Osteocyte (in vitro differentiated cells): ENCODE measurements around the gene SMIM43. TPM values are rescaled to one million over a fixed set of nuclear protein-coding genes. Genes with fewer than 3 reads are reported as not detected.

Source experiments
- DNase-seq: peaks from one replicate; pipeline ENCODE4 v3.0.0; 2021; ENCODE audit warnings: mixed read lengths; ENCODE audit not compliant: unreplicated experiment; ENCODE audit errors: extremely low spot score
- H3K27ac Mint-ChIP-seq: one replicate; pipeline ENCODE4 v1.8.0; 2021; ENCODE audit warnings: mild to moderate bottlenecking, mixed read lengths; ENCODE audit not compliant: unreplicated experiment
- H3K27me3 Mint-ChIP-seq: one replicate; pipeline ENCODE4 v1.8.0; 2021; ENCODE audit warnings: mixed read lengths; ENCODE audit not compliant: unreplicated experiment
- H3K36me3 Mint-ChIP-seq: one replicate; pipeline ENCODE4 v1.8.0; 2021; ENCODE audit warnings: mixed read lengths; ENCODE audit not compliant: unreplicated experiment
- H3K4me1 Mint-ChIP-seq: one replicate; pipeline ENCODE4 v1.8.0; 2021; ENCODE audit warnings: mixed read lengths; ENCODE audit not compliant: unreplicated experiment
- H3K4me3 Mint-ChIP-seq: one replicate; pipeline ENCODE4 v1.8.0; 2021; ENCODE audit warnings: mild to moderate bottlenecking, moderate library complexity, mixed read lengths; ENCODE audit not compliant: unreplicated experiment
- H3K9me3 Mint-ChIP-seq: one replicate; pipeline ENCODE4 v1.8.0; 2021; ENCODE audit warnings: mixed read lengths; ENCODE audit not compliant: unreplicated experiment
- total RNA-seq: library from RNA; stranded (reverse); gene quantifications from 2 replicates; pipeline ENCODE4 v1.2.1, GENCODE V29; 2021
- TF ChIP-seq, protein P1 (sequence below): fragments of 200-600 bp; sonication (generic); IDR thresholded peaks from 2 replicates; pipeline ENCODE4 v1.5.0; 2021; ENCODE audit warnings: antibody characterized with exemption, mild to moderate bottlenecking, moderate library complexity

Gene SMIM43
- total RNA-seq, 1 donor from 2014 or later = not detected

DNA sequence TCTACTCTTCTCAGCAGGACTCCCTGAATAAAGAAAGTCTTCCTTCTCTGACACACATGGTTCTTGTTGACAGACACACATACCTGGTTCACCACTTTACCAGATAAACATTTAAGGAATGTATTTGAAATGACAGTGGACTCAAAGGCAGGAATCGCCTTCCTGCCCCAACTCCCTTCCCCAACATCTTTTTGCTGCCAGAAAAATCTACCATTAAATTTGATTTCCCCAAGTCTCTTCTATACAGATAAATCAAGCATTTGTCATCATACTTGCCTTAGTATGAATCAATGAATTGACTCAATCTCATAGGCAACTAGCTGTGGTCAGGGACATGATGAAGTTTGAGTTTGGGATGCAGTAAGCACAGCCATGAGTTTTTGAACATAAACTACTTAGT is 44.9 kb downstream of the SMIM43 start:
- DNase-seq = no peak
- H3K36me3 Mint-ChIP-seq = no peaks in the 10 kb centered on the region

DNA sequence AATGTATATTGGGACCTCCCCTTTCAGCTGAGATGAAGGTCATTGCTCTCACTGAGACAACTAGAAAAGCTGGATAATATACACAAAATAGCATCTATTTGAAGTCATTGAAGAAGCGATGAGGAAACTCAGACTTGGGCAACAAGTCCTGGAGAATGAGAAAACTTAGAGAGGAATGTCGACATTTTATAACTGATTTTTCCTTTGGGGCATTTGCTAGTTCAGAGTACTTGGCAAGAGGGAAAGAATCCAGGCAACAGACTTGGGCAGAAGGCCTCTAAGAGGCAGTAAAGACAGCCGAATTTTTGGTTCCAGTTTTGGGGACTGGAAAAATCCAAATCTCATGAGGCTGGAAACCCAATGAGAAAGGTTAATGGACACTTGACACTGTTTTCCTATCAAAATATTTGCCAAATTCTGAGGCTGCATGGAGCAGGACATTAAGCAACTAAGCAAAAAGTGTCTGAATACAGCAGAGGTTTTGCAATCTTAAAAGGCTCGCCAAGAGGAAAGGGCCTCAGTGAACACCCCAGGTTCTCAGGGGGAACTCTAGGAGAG is 47.2 kb downstream of the SMIM43 start:
- TF ChIP-seq, protein P1, sequence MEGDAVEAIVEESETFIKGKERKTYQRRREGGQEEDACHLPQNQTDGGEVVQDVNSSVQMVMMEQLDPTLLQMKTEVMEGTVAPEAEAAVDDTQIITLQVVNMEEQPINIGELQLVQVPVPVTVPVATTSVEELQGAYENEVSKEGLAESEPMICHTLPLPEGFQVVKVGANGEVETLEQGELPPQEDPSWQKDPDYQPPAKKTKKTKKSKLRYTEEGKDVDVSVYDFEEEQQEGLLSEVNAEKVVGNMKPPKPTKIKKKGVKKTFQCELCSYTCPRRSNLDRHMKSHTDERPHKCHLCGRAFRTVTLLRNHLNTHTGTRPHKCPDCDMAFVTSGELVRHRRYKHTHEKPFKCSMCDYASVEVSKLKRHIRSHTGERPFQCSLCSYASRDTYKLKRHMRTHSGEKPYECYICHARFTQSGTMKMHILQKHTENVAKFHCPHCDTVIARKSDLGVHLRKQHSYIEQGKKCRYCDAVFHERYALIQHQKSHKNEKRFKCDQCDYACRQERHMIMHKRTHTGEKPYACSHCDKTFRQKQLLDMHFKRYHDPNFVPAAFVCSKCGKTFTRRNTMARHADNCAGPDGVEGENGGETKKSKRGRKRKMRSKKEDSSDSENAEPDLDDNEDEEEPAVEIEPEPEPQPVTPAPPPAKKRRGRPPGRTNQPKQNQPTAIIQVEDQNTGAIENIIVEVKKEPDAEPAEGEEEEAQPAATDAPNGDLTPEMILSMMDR = no peak
- peaks cover 11% of the 10 kb centered on the region for H3K4me1 Mint-ChIP-seq
- DNase-seq = no peak
- no peak overlapping the region for H3K27ac Mint-ChIP-seq
- no peaks in the 10 kb centered on the region for H3K9me3 Mint-ChIP-seq
- no peaks in the 10 kb centered on the region for H3K36me3 Mint-ChIP-seq
- H3K27me3 Mint-ChIP-seq = no peaks in the 10 kb centered on the region
- no peak overlapping the region for H3K4me3 Mint-ChIP-seq

More for the DNA sequence above, 44.9 kb downstream of the SMIM43 start:
- Mint-ChIP-seq H3K4me1 (peaks cover 11% of the 10 kb centered on the region), H3K4me3 (no peak overlapping the region), H3K27me3 (no peaks in the 10 kb centered on the region), H3K27ac (no peak overlapping the region), H3K9me3 (no peaks in the 10 kb centered on the region)
- TF ChIP-seq, protein P1 = no peak

- no peaks in the 10 kb centered on the region for H3K36me3 Mint-ChIP-seq
- H3K27ac Mint-ChIP-seq = no peak overlapping the region
- H3K27me3 Mint-ChIP-seq = no peaks in the 10 kb centered on the region
- DNase-seq = no peak
- peaks cover 35% of the 10 kb centered on the region for H3K4me1 Mint-ChIP-seq
- no peaks in the 10 kb centered on the region for H3K9me3 Mint-ChIP-seq
- TF ChIP-seq, protein P1 = no peak
- no peak overlapping the region for H3K4me3 Mint-ChIP-seq
These were observed 50.4 kb downstream of the SMIM43 start for GRCh38 chr4:121714548-121714947.

DNA sequence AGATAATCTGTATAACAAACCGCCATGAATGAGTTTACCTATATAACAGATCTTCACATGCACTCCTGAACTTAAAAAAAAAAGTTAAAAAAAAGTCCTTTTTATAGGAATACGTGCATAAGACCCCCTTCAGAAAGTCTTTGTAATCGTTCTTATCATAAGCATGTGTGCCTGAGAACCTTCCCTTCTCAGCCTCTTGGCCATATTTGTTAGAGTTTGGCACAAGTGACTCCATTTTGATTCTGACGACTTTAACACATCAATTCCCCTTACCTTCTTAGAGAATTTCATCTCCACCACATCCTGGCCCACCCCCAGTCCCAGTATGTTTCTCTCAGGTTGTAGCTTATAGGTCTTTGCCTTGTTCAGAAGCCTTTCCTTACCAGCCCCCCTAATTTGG is 52.2 kb downstream of the SMIM43 start:
- no peak overlapping the region for H3K4me3 Mint-ChIP-seq
- H3K27ac Mint-ChIP-seq = no peak overlapping the region
- no peaks in the 10 kb centered on the region for H3K9me3 Mint-ChIP-seq
- H3K27me3 Mint-ChIP-seq = no peaks in the 10 kb centered on the region
- DNase-seq = no peak
- TF ChIP-seq, protein P1 = no peak
- no peaks in the 10 kb centered on the region for H3K36me3 Mint-ChIP-seq
- peaks cover 29% of the 10 kb centered on the region for H3K4me1 Mint-ChIP-seq

GRCh38 chr4:121712001-121712651 is 52.8 kb downstream of the SMIM43 start:
- DNase-seq = no peak
- H3K36me3 Mint-ChIP-seq = no peaks in the 10 kb centered on the region
- peak overlapping the region; percentile 95 for H3K27ac Mint-ChIP-seq

More at GRCh38 chr4:121712001-121712651, 52.8 kb downstream of the SMIM43 start:
- no peaks in the 10 kb centered on the region for H3K27me3 Mint-ChIP-seq
- H3K9me3 Mint-ChIP-seq = no peaks in the 10 kb centered on the region
- H3K4me1 Mint-ChIP-seq = peaks cover 24% of the 10 kb centered on the region
- peak overlapping the region; percentile 67 for H3K4me3 Mint-ChIP-seq
- TF ChIP-seq, protein P1 = no peak
